ENCODE results near the gene NSFL1C.
"Not testable (repeated sequence)": the region's sequence is repeated elsewhere in the genome, so short reads cannot be mapped to it uniquely, and the experiment has no call there.

NSFL1C gene

GRCh38 chr20:1466211-1467081 is at the start of gene NSFL1C:
TSS of gene NSFL1C (minus strand) at chr20:1466849. CDS start at chr20:1466824, 25 bp downstream.
- peak; percentile 94 for DNase-seq (ENCODE audit: low spot score)

DNA sequence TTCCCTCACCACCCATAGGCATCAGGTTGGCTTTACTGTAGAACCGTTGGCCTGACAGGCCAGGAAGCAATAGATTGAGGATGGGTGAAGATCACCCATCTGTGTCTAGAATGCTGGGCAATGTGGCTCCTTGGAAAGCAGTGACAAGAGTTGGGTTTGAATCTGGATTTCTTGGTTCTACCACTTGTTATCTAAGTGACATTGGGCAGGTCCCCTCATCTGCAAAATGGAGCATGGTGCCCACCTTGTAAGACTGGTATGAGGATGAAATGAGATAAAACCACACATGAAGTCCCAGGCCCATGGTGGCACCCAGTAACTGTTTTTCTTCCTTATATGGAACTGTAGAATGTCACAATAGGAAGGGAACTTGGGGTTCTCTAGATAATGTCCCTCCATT is 47.2 kb upstream of the NSFL1C start:
- no peak for DNase-seq (ENCODE audit: low spot score)

DNA sequence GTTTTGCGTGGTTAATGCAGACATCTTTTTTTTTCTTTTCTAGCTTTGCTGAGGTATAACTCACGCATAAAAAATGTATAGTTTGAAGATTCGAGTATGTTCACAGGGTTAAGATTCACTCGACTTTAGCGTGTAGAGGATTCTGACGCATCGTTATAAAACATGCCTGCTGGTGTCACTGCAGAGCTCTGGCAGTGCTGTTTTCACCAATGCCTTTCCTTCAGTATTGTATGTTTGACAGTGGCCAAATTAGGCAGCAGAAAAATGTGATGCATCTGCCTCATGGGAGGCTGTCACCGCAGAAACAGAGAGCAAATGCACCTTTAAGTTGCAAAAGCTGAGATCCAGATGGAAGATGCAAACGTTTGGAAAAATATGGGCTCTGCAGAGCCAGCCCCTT is 42.6 kb upstream of the NSFL1C start:
- peak; percentile 21 for DNase-seq (ENCODE audit: low spot score)

GRCh38 chr20:1508574-1508973 is 41.9 kb upstream of the NSFL1C start:
- DNase-seq (ENCODE audit: low spot score) = no peak

- DNase-seq (ENCODE audit: low spot score) = no peak
These were observed 40.6 kb upstream of the NSFL1C start for GRCh38 chr20:1507276-1507675.

- DNase-seq (ENCODE audit: low spot score) = no peak
These were observed 39.2 kb upstream of the NSFL1C start for GRCh38 chr20:1505871-1506270.

- no peak for DNase-seq (ENCODE audit: low spot score)
These were observed 38.7 kb upstream of the NSFL1C start for GRCh38 chr20:1505361-1505760.

DNA sequence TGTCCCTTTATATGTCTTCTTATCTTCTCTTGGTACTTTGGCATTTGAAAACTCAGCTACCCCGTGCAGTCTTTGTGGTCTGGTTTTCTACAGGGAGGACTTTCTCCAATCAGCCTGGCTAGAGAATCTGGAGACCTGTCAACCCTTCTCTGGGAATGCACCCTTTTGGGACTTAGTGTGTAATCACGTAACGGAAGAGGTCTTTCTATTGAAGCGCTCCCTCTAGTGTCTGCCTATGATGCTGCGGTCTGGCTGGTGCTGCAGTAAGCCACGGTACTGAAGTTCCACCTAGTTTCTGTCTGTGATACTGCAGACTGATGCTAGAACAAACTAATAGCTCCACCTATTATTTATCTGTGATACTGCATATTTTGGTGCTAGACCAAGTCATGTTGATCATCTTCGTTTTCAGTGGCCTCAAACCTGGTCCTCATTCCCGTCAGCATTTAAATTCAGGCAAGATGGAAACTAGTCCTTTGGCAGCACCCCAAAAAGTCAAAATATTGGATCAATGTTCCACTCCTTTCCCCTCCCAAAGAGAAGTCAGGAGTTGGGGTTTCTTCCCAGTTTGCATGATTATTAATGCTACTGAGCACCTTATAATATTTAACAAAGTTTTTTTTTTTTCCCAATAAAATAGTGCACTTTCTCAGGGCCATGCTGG is 37.0 kb upstream of the NSFL1C start:
- peak; percentile 72 for DNase-seq (ENCODE audit: low spot score)

DNA sequence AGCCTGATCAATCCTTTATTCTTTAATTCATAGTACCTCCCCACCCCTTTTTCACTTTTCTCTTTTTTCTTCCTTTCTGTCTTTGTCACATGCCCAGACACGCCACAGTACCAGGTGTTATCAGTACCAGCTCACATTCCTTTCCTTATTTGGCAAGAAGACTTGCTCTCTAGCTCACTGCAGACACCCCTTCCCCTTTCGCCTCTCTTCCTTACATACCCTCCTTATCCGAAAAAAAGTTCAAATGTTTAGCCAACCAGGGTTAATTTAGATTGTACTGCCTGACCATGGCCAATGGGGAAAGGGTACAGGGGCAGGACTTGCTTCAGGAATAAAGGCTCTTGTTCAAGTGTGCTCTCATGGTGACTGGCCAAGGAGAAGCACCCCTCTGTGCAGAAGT is 33.8 kb upstream of the NSFL1C start:
- DNase-seq (ENCODE audit: low spot score) = no peak

DNA sequence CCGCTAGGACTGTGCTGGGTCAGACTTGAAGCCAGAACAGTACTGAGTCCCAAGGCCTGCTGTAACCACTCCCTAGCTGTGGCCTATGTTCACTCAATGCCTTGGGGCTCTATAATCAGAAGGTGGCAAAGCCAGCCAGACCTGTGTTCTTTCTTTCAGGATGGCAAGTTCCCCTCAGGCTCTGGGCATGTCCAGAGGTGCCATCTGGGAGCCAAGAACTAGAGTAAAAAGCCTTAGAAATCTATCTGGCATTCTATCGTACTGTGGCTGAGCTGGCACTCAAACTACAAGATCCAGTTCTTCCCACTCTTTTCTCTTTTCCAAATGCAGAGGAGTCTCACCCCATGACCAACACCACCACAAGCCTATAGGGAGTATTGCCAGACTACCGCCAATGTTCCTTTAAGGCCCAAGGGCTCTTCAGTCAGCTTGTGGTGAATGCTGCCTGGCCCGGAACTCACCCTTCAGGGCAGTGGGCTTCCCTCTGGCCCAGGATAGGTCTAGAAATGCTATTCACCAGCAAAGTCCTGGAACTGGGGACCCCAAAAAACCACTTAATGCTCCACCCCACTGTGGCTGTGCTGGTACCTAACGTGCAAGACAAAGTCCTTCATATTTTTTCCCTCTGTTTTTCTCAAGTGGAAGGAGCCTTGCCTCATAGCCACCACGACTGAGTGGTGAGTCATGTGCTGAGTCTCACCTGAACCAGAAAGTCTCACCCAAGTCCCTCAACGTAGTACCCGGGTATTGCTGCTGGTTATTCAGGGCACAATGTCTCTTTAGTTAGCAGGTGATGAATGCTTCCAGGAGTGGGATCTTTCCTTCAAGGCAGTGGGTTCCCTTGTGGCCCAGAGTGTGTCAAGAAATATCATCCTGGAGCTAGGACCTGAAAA is 33.1 kb upstream of the NSFL1C start:
- DNase-seq (ENCODE audit: low spot score) = no peak

GRCh38 chr20:1497371-1497770 is 30.7 kb upstream of the NSFL1C start:
- not testable (repeated sequence) for DNase-seq (ENCODE audit: low spot score)

DNA sequence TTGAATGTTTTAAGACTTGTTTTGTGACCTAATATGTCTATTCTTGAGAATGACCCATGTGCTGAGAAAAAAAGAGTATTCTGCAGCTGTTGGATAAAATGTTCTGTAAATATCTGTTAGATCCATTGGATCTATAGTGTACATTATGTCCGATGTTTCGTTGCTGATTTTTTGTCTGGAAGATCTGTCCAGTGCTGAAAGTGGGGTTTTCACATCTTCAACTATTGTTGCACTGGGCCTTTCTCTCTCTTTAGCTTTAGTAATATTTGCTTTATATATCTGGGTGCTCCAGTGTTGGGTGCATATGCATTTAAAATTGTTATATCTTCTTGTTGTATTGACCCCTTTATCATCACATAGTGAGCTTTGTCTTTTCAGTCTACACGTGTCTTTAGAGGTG is 30.3 kb upstream of the NSFL1C start:
- no peak for DNase-seq (ENCODE audit: low spot score)

GRCh38 chr20:1494436-1494835 is 27.8 kb upstream of the NSFL1C start:
- DNase-seq (ENCODE audit: low spot score) = no peak

DNA sequence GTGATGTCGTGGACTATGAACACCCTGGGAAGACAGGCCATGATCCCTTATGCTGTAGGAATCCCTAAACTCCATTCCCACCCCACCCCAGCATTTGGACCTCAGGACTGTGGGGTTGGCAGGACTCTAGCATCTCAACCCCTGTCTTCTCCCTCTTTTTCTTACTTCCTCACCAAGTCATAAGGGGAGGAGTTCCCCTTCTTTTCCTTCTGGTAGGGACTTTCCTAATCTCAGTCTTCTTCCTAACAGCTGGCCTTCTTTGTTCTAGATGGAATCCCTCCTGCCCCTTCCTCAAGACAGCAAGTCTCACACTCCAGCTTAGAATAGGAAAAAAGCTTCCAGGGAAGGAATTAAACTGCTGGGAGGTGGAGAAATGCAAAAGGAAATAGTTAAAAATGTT is 26.9 kb upstream of the NSFL1C start:
- DNase-seq (ENCODE audit: low spot score) = no peak

- DNase-seq (ENCODE audit: low spot score) = no peak
These were observed 25.4 kb upstream of the NSFL1C start for GRCh38 chr20:1491860-1492642.

DNA sequence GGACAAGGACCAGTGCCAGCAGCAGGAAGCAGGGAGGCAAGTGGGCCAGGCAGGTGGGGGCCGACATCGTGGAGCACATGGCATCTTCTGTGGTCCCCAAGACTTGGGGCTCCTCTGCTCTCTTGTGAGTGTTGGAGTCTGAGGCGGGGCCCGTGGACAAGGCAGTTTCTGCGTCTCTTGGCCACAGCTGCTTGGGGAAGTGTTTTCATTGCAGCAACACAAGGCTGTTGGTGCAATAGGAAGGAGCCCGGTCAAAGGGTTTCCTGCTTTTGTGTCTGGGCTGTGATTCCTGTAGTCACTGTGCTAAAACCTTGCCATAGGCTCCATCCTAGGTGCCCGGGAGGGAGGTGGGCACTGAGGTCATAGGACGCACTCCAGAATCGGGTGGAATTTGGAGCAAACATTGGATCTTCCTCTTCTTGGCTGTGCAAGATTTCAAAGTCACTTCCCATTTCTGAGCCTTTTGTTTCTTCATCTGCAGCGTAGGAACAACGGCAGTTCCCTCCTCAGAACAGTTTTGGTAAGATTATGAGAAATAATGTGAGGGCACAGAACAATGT is 24.7 kb upstream of the NSFL1C start, which contains the start of gene SIRPB2:
Gene SIRPB2 (minus strand): TSS at position 140 of the 560 bp plus-strand sequence. CDS start 61 bp downstream, at position 79.
- no peak for DNase-seq (ENCODE audit: low spot score)

DNA sequence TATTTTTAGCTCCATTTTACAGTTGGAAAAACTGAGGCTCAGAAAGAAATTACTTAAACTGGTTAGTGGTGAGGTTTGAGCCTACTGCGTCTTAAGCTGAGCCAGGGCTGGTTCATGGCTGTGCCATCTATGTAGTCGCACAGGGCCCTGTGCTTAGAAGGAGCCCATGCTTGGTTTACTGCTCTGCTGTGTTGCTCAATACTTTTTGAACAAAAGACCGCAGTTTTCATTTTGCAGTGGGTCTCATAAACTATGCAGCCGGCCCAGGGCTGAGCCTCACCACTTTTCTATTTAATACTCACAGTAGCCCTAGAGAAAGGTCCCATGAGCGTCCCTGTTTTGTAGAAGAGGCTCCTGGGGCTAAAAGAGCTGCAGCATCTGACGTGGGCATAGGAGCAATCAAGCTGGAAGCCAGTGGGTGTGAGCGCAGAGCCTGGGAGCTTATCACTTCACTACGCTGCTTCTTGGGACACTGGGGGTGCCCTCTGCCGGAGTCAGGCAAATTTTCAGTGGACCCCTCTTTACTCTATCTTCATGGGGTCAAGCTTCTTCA is 24.1 kb upstream of the NSFL1C start:
- no peak for DNase-seq (ENCODE audit: low spot score)

- no peak for DNase-seq (ENCODE audit: low spot score)
These were observed 23.3 kb upstream of the NSFL1C start for GRCh38 chr20:1489764-1490436.

- no peak for DNase-seq (ENCODE audit: low spot score)
These were observed 22.7 kb upstream of the NSFL1C start for GRCh38 chr20:1489325-1489724.

GRCh38 chr20:1486566-1486965 is 19.9 kb upstream of the NSFL1C start:
- no peak for DNase-seq (ENCODE audit: low spot score)
